NK-92 (cell line): ENCODE measurements around the gene ADRM1.

Experiments used
- DNase-seq: peaks from one replicate; lab custom pipeline; 2025; ENCODE audit not compliant: unreplicated experiment; lab: John Stamatoyannopoulos, UW

ADRM1 gene

GRCh38 chr20:62280303-62280702 is 22.5 kb upstream of the ADRM1 start:
- DNase-seq = no peak

- DNase-seq = no peak
Measured at GRCh38 chr20:62281161-62281933, 21.4 kb upstream of the ADRM1 start.

- DNase-seq = no peak
Measured at GRCh38 chr20:62282103-62282502, 20.7 kb upstream of the ADRM1 start.

GRCh38 chr20:62282877-62283503 is 19.8 kb upstream of the ADRM1 start:
- no peak for DNase-seq

- DNase-seq = no peak
Measured at GRCh38 chr20:62284448-62284847, 18.3 kb upstream of the ADRM1 start.

GRCh38 chr20:62285151-62285550 is 17.6 kb upstream of the ADRM1 start:
- no peak for DNase-seq

- no peak for DNase-seq
Measured at GRCh38 chr20:62285722-62286121, 17.1 kb upstream of the ADRM1 start.

GRCh38 chr20:62286493-62287064 is 16.2 kb upstream of the ADRM1 start:
- no peak for DNase-seq

GRCh38 chr20:62287129-62287528 is 15.7 kb upstream of the ADRM1 start:
- DNase-seq = no peak

- DNase-seq = no peak
Measured at GRCh38 chr20:62287759-62288534, 14.8 kb upstream of the ADRM1 start.

- no peak for DNase-seq
Measured at GRCh38 chr20:62288535-62289105, 14.2 kb upstream of the ADRM1 start.

GRCh38 chr20:62289131-62289530 is 13.7 kb upstream of the ADRM1 start:
- no peak for DNase-seq

GRCh38 chr20:62289898-62290297 is 12.9 kb upstream of the ADRM1 start:
- DNase-seq = no peak

- DNase-seq = no peak
Measured at GRCh38 chr20:62291251-62292066, 11.3 kb upstream of the ADRM1 start.

GRCh38 chr20:62292108-62292507 is 10.7 kb upstream of the ADRM1 start:
- DNase-seq = no peak

- DNase-seq = no peak
Measured at GRCh38 chr20:62293111-62293784, 9.5 kb upstream of the ADRM1 start.

- DNase-seq = no peak
Measured at GRCh38 chr20:62293946-62294345, 8.9 kb upstream of the ADRM1 start.

- no peak for DNase-seq
Measured at GRCh38 chr20:62294516-62294915, 8.3 kb upstream of the ADRM1 start.

- no peak for DNase-seq
Measured at GRCh38 chr20:62296724-62297448, 5.9 kb upstream of the ADRM1 start.
